HG03060 (cell line): ENCODE measurements around the gene NHSL2.
"Not testable (repeated sequence)": the region's sequence is repeated elsewhere in the genome, so short reads cannot be mapped to it uniquely, and the experiment has no call there.

Experiments
- ATAC-seq: cut with Tn5 transposase; IDR thresholded peaks from one replicate; pipeline ENCODE4 v1.9.1; 2021; ENCODE audit warnings: low read depth, moderate number of reproducible peaks; ENCODE audit not compliant: unreplicated experiment

NHSL2 gene

GRCh38 chrX:72143609-72143907 lies 232.9 kb downstream of the NHSL2 start:
- no peak for ATAC-seq

GRCh38 chrX:72145181-72145580 lies 234.5 kb downstream of the NHSL2 start:
- no peak for ATAC-seq

GRCh38 chrX:72146527-72146926 lies 235.9 kb downstream of the NHSL2 start:
- no peak for ATAC-seq

- ATAC-seq: no peak
These were observed 248.1 kb downstream of the NHSL2 start for GRCh38 chrX:72158773-72159172.

DNA sequence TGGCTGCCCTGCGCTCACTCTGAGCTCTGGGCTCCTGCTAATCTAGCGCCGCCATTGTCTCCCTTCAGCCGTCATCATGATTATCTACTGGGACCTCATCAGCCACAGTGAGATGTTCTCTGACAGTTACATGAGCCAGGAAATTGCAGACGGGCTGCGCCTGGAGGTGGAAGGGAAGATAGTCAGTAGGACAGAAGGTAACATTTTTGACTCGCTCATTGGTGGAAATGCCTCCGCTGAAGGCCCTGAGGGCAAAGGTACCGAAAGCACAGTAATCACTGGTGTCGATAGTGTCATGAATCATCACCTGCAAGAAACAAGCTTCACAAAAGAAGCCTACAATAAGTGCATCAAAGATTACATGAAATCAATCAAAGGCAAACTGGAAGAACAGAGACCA lies 249.1 kb downstream of the NHSL2 start:
- ATAC-seq: no peak

GRCh38 chrX:72165551-72165950 lies 254.9 kb downstream of the NHSL2 start:
- no peak for ATAC-seq

- no peak for ATAC-seq
These were observed 258.5 kb downstream of the NHSL2 start for GRCh38 chrX:72169008-72169728.

DNA sequence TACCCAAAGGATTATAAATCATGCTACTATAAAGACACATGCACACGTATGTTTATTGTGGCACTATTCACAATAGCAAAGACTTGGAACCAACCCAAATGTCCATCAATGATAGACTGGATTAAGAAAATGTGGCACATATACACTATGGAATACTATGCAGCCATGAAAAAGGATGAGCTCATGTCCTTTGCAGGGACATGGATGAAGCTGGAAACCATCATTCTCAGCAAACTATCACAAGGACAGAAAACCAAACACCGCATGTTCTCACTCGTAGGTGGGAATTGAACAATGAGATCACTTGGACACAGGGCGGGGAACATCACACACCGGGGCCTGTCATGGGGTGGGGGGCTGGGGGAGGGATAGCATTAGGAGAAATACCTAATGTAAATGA lies 265.6 kb downstream of the NHSL2 start:
- not testable (repeated sequence) for ATAC-seq

- no peak for ATAC-seq
These were observed 266.3 kb downstream of the NHSL2 start for GRCh38 chrX:72176981-72177380.

DNA sequence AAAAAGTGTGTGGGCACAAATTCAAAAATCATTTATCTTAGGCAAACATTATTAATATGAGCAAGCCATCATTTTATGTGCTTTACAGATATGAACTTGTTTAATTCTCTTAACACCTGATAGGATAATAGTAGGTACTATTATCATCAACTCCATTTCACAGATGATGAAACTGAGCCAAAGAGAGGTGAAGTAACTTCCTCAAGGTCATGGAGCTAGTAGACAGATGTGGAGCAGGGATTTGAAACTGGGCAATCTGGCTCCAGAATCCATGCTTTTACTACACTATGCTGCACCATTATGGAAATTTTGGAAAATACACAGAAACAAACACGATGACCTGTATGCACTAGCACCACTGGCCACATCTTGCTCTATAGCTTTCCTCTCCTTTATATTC lies 269.9 kb downstream of the NHSL2 start:
- ATAC-seq: no peak

DNA sequence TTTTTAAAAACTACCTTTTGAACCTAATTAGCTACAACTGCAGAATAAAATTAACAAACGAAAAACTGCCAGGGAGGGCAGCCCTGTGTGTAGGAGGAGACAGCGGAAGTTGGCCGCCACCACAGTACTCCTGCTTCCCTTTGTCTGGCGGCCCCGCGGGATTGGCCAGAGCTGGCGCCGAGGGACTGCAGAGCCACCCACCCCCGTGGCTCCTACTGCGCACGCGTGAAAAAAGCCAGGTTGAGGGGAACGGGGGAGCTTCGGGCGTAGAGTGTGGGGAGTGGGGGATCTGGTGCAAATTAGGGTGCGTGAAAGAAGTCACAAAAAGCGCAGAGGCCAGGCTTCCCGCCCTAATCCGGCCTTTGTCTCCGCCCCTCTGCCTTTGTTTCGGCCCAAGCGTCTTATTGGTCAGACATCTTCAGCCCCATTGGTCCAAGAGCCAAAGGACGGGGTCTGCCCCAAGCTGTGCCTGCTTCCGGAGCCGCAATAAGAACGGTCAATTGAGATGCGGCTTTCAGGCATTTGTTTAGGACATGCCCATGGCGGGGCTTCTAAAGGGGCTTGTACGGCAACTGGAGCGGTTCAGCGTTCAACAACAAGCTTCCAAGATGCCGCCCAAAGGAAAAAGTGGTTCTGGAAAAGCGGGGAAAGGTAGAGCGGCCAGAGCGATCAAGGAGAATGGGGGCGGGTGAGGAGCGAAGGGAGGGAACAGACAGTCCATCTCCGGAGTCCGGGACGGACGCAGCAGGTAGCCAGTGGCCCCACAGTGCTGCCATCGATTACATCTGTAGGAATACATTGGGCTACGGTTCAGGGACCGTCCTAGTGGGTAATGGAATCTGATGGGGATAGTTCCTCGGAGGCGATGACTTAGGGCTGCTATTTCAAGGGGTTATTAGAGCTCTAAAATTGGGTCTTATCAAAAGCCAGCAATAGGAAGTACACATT lies 270.8 kb downstream of the NHSL2 start, which contains the start of gene PIN4:
PIN4 (plus strand) TSS at position 580 of the 948 bp plus-strand sequence; CDS start at position 609, 29 bp downstream.
- peak; percentile 90 for ATAC-seq

GRCh38 chrX:72182924-72183323 lies 272.3 kb downstream of the NHSL2 start:
- ATAC-seq: no peak

- no peak for ATAC-seq
These were observed 291.3 kb downstream of the NHSL2 start for GRCh38 chrX:72201836-72202536.
